Heart right ventricle (tissue), 16 donors: Measurements from ENCODE around the gene CMSS1. TPM values are rescaled to one million over a fixed set of nuclear protein-coding genes. Genes with fewer than 3 reads are reported as not detected.
A peak's percentile ranks its signal among the peaks of the same experiment; 100 is the strongest.

ENCODE experiments used
- ATAC-seq, 8 donors: fragments of 200-7000 bp; cut with Tn5 transposase; one replicate each; pipeline ENCODE4 v1.9.1; 2020; ENCODE audit warnings: mild to moderate bottlenecking in 8 of 8, moderate library complexity in 8 of 8, moderate number of reproducible peaks in 1 of 8
- DNase-seq, 2 donors: peaks; one replicate each; pipeline ENCODE4 v3.0.0-alpha.2; 2020
- H3K27ac ChIP-seq, 10 donors: fragments of 200-600 bp; sonication (generic) in 2 of 10; one replicate each; pipeline versions ENCODE4 v1.5.0 to v1.8.0; 2020 to 2022; ENCODE audit warnings: mild to moderate bottlenecking in 3 of 10
- H3K27me3 ChIP-seq, 7 donors: fragments of 200-600 bp; one replicate each; pipeline ENCODE4 v1.8.0; 2021 to 2022; ENCODE audit warnings: mild to moderate bottlenecking in 2 of 7
- H3K36me3 ChIP-seq, 9 donors: fragments of 200-600 bp; sonication (generic) in 1 of 9; one replicate each; pipeline versions ENCODE4 v1.5.0 to v1.8.0; 2020 to 2022; ENCODE audit warnings: mild to moderate bottlenecking in 2 of 9
- H3K4me1 ChIP-seq, 9 donors: fragments of 200-600 bp; sonication (generic) in 1 of 9; one replicate each; pipeline versions ENCODE4 v1.5.0 to v1.8.0; 2020 to 2022; ENCODE audit warnings: mild to moderate bottlenecking in 4 of 9
- H3K4me3 ChIP-seq, 10 donors: fragments of 200-600 bp; sonication (generic) in 2 of 10; one replicate each; pipeline versions ENCODE4 v1.5.0 to v1.8.0; 2020 to 2022; ENCODE audit warnings: mild to moderate bottlenecking in 7 of 10, moderate library complexity in 2 of 10
- H3K9me3 ChIP-seq, 11 donors: fragments of 200-600 bp in 10 of 11; sonication (generic) in 2 of 11; one replicate each; pipeline versions ENCODE4 v1.5.0 to v1.8.0; 2013 to 2022; ENCODE audit warnings: mild to moderate bottlenecking in 2 of 11, control low read depth in 1 of 11, moderate library complexity in 1 of 11
- WGBS, 2 donors: extraction: QIAGEN DNeasy Blood & Tissue Kit; methylation state at CpG; one replicate each; pipeline ENCODE4 v1.1.7; 2013; ENCODE audit warnings: inconsistent platforms in 1 of 2; 5-methylcytosine and 5-hydroxymethylcytosine counted together
- intact Hi-C, 10 donors: fragments of 100-400 bp; cut with DNase I; formaldehyde crosslinking; loops; one replicate each; pipeline versions ENCODE4 v1.11.1 to v1.14.2; 2022
- polyA plus RNA-seq, 2 donors: library from polyadenylated mRNA; stranded (reverse); fragments of 200-250 nt; gene quantifications; one replicate each; pipeline ENCODE4 v1.2.3, GENCODE V29; 2013
- total RNA-seq, 10 donors: library from RNA; stranded (reverse); fragmentation: NEBNext Ultra II Directional in 3 of 10; extraction: Animal tissue kit (Norgen Biotek cat#: 25700) in 3 of 10; gene quantifications; one replicate each; pipeline versions ENCODE4 v1.2.1 to v1.2.4, GENCODE V29; 2021 to 2023
- TF ChIP-seq, protein P1 (sequence below), 9 donors: fragments of 200-600 bp; sonication (generic) in 2 of 9; IDR thresholded peaks; one replicate each; pipeline versions ENCODE4 v1.5.0 to v1.8.0; 2021 to 2022; ENCODE audit warnings: antibody characterized with exemption in 9 of 9, mild to moderate bottlenecking in 5 of 9, moderate library complexity in 1 of 9
- donor health status: Arrhythmogenic right ventricular cardiomyopathy.
- donor health status: ischemic (EF 13 %, LVEDD 7.1; RV severe dilation, severe dysfunction).
- donor health status: healthy with polysubstance abuse.
- donor health status: DM: no; HTN: yes; CAD: no.
- donor health status: DM: no; HTN: no; CAD: no.
- donor health status: ischemic (EF 25% LVEDD 6.9; RV normal size, moderate dysfunction).
- donor health status: ischemic (EF 25% LVEDD 5.7; RV mildly dilated, moderate dysfunction).
- donor health status: healthy.
- donor health status: DM: yes; HTN: yes; CAD: no.
- donor health status: Ischemic cardiomyopathy.
- donor health status: ischemic (EF 35%, LVEDD 5.7; RV mildly dilated, moderate dysfunction).
- donor health status: nonischemic (EF 11% LVEDD 7.7; RV severe dilation, severe dysfunction).
- donor health status: DM: yes; HTN: yes; CAD: no.
- donor health status: PGD.
- donor health status: ischemic (EF 29% LVEDD 5.4; RV normal size, mild dysfunction).
- donor health status: nonischemic (EF 23%, LVEDD 6.1; RV moderate dilation, normal function).

The CMSS1 gene
- total and polyA plus RNA-seq, 12 donors: 24.6 to 45.4 (median 34.6) TPM

DNA sequence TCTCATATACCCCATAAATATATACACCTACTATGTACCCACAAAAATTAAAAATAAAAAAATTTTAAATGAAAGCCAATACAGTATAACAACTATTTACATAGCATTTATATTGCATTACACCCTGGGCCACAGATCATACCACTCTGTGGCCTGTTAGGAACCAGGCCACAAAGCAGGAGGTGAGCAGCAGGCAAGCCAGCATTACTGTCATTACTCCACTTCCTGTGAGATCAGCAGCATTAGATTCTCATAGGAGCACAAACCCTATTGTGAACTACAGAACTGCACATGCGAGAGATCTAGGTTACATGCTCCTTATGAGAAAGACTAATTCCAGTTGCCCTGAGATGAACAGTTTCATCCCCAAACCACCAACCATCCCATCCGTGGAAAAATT lies 279.2 kb downstream of the CMSS1 start:
- Histone ChIP-seq H3K4me1 (peaks cover 8 to 37% (median 23%) of the 10 kb centered on the region in 9 donors), H3K27ac (peak overlapping the region in 7 of 10 donors; percentile 74 to 91 (median 78))
- peak in 1 of 8 donors; percentile 19 for ATAC-seq

DNA sequence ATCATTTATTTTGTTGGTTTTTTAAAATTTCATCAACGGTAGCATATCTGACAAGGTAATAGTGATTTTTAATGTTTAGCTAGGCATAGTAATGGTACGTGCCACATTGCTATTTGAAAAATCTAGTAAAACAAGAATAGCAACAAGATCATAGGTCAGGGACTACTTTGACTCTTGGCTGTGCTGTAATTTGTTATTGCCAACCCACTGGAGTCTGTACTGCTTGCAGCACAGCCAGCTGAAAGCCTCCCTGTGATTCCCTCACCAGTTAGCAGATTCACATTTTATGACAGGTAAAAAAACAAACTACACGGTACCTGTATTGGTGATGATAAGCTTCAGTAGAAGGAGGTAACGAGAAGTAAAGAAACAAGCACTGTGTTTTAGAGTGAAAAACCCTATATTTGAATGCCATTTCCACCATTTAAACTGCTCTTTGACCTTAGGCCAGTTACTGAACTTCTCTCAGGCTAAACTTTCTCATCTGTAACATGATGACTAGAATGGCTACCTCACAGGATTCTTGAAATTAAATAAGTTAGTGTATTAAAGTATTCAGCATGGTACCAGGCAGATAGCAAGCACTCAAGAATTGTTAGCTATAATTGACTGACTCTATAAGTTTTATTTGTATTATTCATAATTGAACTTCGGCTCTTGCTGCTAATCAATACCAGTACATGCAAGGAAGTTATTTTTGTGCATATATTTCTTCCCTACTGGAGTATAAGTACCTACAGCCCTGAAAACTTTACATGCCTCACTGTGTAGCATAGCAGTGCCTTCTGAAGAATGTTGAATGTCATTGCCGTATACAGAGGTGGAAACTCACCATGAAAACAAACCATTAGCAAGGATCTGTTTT lies 280.5 kb downstream of the CMSS1 start:
- H3K9me3 ChIP-seq: no peaks in the 10 kb centered on the region
- WGBS, 2 donors: 46 to 55% methylated on average over 6 of the region's 6 CpGs
- no peaks in the 10 kb centered on the region for H3K36me3 ChIP-seq
- intact Hi-C loops: no loop called here
- H3K27me3 ChIP-seq: no peaks in the 10 kb centered on the region
- peak overlapping the region; percentile 47 to 91 (median 76) for H3K27ac ChIP-seq
- peak; percentile 86 to 95 (median 88) for ATAC-seq
- H3K4me1 ChIP-seq: peaks cover 8 to 45% (median 33%) of the 10 kb centered on the region in 9 donors
- peak in 1 of 2 donors; percentile 34 for DNase-seq
- H3K4me3 ChIP-seq: no peak overlapping the region
- TF ChIP-seq, protein P1, sequence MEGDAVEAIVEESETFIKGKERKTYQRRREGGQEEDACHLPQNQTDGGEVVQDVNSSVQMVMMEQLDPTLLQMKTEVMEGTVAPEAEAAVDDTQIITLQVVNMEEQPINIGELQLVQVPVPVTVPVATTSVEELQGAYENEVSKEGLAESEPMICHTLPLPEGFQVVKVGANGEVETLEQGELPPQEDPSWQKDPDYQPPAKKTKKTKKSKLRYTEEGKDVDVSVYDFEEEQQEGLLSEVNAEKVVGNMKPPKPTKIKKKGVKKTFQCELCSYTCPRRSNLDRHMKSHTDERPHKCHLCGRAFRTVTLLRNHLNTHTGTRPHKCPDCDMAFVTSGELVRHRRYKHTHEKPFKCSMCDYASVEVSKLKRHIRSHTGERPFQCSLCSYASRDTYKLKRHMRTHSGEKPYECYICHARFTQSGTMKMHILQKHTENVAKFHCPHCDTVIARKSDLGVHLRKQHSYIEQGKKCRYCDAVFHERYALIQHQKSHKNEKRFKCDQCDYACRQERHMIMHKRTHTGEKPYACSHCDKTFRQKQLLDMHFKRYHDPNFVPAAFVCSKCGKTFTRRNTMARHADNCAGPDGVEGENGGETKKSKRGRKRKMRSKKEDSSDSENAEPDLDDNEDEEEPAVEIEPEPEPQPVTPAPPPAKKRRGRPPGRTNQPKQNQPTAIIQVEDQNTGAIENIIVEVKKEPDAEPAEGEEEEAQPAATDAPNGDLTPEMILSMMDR (IDR thresholded peaks at IDR 0.05): no peak

More for the DNA sequence above, 279.2 kb downstream of the CMSS1 start:
- no peaks in the 10 kb centered on the region for H3K9me3 ChIP-seq
- H3K4me3 ChIP-seq: no peak overlapping the region
- intact Hi-C loops: no loop called here
- DNase-seq: no peak
- WGBS, 2 donors: 88 to 100% methylated on average over 2 of the region's 2 CpGs
- TF ChIP-seq, protein P1 (IDR thresholded peaks at IDR 0.05): no peak
- H3K36me3 ChIP-seq: no peaks in the 10 kb centered on the region
- H3K27me3 ChIP-seq: no peaks in the 10 kb centered on the region

DNA sequence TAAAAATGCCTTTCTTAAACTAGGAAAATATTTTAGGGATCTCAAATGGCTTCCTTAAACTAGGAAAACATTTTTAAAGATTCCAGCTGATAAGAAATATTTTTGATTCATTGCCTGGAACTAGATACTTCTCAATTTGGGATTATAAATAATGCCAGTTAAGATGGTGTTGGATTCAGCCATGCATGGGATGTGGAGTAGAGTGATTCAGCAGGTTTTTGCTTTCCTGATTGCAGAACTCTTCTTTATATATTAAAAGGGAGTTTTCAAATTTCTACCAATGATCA lies 281.1 kb downstream of the CMSS1 start:
- H3K4me1 ChIP-seq: peaks cover 8 to 48% (median 35%) of the 10 kb centered on the region in 9 donors

DNA sequence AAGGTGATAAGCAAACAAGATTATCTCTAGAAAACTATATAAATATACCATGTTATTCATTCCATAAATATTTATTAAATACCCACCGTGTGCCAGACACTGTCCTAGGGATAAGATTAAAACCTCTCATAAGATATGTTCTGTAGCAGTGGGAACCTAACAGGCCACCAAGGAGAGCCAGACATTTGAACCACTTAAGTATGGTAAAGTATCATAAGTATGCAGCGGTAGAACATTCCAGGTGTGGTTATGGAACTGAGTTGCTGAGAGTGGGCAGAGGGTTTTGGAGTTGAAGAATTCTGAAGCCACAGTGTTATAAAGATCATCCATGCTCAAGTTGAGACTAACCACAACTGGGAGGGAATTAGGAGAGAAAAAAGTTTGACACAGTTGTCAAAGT lies 282.0 kb downstream of the CMSS1 start:
- WGBS, 2 donors: 48 to 52% methylated on average over 2 of the region's 2 CpGs
- Histone ChIP-seq H3K27me3 (no peaks in the 10 kb centered on the region), H3K4me3 (no peak overlapping the region), H3K4me1 (peaks cover 8 to 56% (median 41%) of the 10 kb centered on the region in 9 donors), H3K9me3 (no peaks in the 10 kb centered on the region), H3K27ac (peak overlapping the region in 8 of 10 donors; percentile 9 to 91 (median 78)), H3K36me3 (no peaks in the 10 kb centered on the region)
- TF ChIP-seq, protein P1 (IDR thresholded peaks at IDR 0.05): no peak
- ATAC-seq (no peak), DNase-seq (no peak)
- intact Hi-C loops: no loop called here

More for the DNA sequence above, 281.1 kb downstream of the CMSS1 start:
- Histone ChIP-seq H3K4me3 (no peak overlapping the region), H3K27ac (peak overlapping the region; percentile 47 to 91 (median 76)), H3K36me3 (no peaks in the 10 kb centered on the region), H3K27me3 (no peaks in the 10 kb centered on the region), H3K9me3 (no peaks in the 10 kb centered on the region)
- intact Hi-C loops: no loop called here
- TF ChIP-seq, protein P1 (IDR thresholded peaks at IDR 0.05): no peak
- DNase-seq: no peak
- ATAC-seq: no peak
